Kidney epithelial cell (primary cell): ENCODE results near the gene EHD1. TPM values are rescaled to one million over a fixed set of nuclear protein-coding genes. Genes with fewer than 3 reads are reported as not detected.

Experiments
- DNase-seq: peaks from one replicate; pipeline ENCODE4 v3.0.0-alpha.2; 2010; ENCODE audit warnings: low read depth
- H3K27me3 ChIP-seq: 2 replicates; pipeline ENCODE4 v1.6.0; 2011; ENCODE audit warnings: low read length; ENCODE audit not compliant: control insufficient read depth, insufficient read depth
- H3K36me3 ChIP-seq: 2 replicates; pipeline ENCODE4 v1.5.1; 2011; ENCODE audit warnings: low read length; ENCODE audit not compliant: control insufficient read depth, insufficient read depth
- H3K4me3 ChIP-seq: 2 replicates; pipeline ENCODE4 v1.5.1; 2011; ENCODE audit warnings: low read depth, mild to moderate bottlenecking, control low read depth, low read length
- total RNA-seq: library from RNA; depleted of rRNA; stranded (reverse); fragments of >200 nt; gene quantifications from 2 replicates; pipeline ENCODE4 v1.2.3, GENCODE V29; 2015
- TF ChIP-seq, protein P1 (sequence below): IDR thresholded peaks from 2 replicates; pipeline ENCODE4 v1.5.1; 2011; ENCODE audit warnings: mild to moderate bottlenecking, moderate library complexity, low read length, control low read depth, inconsistent platforms; ENCODE audit not compliant: insufficient read depth, poor library complexity, severe bottlenecking

The EHD1 gene
- total RNA-seq, 1 donor from 2014 or later: 100 TPM

DNA sequence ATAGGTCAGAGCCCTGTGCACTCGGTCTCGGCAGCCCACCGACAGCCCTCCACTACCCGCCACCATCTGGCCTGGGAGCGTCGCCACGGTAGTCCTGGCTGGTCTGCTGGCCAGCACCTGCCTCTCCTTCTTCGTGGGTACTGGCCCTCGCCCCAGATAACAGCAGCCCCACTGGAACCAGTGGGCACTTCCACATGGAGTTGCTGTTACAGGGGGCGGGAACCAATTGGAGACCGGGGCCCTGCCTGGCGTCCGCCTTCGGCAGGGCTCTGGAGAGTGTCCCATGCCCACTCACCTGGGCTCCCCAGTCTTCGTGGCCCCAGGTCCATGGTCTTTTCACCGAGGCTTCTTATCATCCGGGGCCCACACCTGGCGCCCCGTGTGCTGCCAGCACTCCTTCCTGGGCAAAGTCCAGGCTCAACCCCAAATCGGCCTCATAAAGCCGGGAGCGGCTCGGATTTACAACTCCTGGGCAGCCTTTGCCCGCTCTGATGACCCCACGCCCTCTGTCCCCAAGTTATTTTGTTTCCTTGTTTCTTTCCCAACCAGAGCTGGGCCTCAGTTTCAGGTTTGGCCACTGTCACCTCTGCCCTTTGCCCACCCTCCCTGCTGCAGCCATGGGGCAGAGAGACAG is 12.9 kb upstream of the EHD1 start:
- TF ChIP-seq, protein P1, sequence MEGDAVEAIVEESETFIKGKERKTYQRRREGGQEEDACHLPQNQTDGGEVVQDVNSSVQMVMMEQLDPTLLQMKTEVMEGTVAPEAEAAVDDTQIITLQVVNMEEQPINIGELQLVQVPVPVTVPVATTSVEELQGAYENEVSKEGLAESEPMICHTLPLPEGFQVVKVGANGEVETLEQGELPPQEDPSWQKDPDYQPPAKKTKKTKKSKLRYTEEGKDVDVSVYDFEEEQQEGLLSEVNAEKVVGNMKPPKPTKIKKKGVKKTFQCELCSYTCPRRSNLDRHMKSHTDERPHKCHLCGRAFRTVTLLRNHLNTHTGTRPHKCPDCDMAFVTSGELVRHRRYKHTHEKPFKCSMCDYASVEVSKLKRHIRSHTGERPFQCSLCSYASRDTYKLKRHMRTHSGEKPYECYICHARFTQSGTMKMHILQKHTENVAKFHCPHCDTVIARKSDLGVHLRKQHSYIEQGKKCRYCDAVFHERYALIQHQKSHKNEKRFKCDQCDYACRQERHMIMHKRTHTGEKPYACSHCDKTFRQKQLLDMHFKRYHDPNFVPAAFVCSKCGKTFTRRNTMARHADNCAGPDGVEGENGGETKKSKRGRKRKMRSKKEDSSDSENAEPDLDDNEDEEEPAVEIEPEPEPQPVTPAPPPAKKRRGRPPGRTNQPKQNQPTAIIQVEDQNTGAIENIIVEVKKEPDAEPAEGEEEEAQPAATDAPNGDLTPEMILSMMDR: no peak
- no peak for DNase-seq
- Histone ChIP-seq H3K36me3 (no peaks in the 10 kb centered on the region), H3K4me3 (no peak overlapping the region), H3K27me3 (no peaks in the 10 kb centered on the region)

- no peaks in the 10 kb centered on the region for H3K36me3 ChIP-seq
- no peaks in the 10 kb centered on the region for H3K27me3 ChIP-seq
- H3K4me3 ChIP-seq: no peak overlapping the region
- no peak for DNase-seq
- TF ChIP-seq, protein P1: no peak
These were observed 12.1 kb upstream of the EHD1 start for GRCh38 chr11:64890522-64890939.

- Histone ChIP-seq H3K36me3 (no peaks in the 10 kb centered on the region), H3K4me3 (no peak overlapping the region), H3K27me3 (no peaks in the 10 kb centered on the region)
- TF ChIP-seq, protein P1: no peak
- DNase-seq: no peak
These were observed 10.5 kb upstream of the EHD1 start for GRCh38 chr11:64888729-64889511.

DNA sequence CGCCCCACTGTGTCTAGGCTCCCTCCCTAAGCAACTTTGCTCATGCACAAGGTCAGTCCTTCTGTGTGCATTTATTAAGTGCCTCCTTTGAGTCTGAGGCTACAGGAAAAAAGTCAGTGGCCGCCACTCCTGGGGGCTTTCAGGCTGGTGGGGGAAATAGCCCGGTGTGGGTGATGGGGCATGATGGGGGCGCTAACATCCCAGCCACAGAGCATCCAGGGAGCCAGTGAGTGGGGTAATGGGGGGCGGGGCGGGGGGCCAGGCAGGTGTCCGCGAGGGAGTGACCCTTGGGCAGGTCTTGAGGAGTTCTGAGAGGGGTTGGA is 9.9 kb upstream of the EHD1 start:
- no peak for DNase-seq
- no peaks in the 10 kb centered on the region for H3K27me3 ChIP-seq
- H3K36me3 ChIP-seq: no peaks in the 10 kb centered on the region
- TF ChIP-seq, protein P1: no peak
- H3K4me3 ChIP-seq: no peak overlapping the region

DNA sequence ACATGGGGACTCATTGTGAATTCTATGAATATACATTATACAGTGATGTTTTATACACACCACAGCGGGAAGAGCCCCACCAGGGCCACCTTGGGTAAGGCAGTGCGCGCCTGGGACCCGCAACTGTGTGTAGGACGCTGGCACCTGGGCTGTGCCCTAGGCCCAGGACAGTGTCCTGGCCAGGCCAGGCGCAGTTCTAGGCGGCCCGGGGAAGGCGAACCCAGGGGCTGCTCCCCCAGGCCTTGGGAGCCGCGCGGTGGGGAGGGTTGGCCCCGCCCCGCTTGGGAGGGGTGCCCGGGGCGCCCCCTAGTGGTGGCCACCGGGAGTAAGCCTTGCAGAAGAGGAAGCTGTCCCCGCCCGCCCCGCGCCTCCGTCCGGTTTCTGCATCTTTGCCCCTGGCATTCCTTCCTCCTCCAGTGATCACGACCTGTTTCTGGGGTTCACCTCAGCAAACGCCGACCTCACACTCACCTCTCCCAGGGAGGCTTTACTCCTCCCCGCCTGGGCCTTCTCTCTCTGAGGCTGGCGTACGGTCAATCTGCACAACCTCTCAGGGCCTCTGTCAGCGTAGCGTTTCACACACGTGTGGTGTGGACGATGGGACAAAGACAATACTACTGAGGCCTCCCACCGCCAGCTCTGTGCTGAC is 9.5 kb upstream of the EHD1 start:
- no peak overlapping the region for H3K4me3 ChIP-seq
- TF ChIP-seq, protein P1: peak; percentile 96

More for the DNA sequence above, 9.5 kb upstream of the EHD1 start:
- no peaks in the 10 kb centered on the region for H3K27me3 ChIP-seq
- DNase-seq: no peak
- H3K36me3 ChIP-seq: no peaks in the 10 kb centered on the region
